Measurements from ENCODE around the gene SPATA31D4.

Gene SPATA31D4

DNA sequence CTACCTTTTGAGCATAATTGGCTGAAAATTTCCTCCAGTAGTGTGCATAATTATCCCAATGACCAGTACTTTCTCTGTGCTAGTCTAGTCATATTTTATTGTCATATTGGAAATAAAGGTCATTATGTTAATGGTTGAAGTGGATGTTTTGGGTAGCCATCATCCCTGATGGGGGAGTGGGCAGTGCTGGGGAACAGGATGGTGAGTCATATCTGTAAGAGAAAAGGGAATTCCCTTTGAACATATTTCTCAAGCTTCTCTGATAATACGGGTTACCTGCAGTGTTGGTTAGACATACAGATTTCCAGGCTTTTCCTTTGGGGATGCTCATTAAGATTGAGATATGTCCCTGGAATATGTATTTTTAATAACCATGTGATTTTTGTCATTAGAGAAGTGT, 33.3 kb upstream of the SPATA31D4 start:
- TF ChIP-seq, protein P1, sequence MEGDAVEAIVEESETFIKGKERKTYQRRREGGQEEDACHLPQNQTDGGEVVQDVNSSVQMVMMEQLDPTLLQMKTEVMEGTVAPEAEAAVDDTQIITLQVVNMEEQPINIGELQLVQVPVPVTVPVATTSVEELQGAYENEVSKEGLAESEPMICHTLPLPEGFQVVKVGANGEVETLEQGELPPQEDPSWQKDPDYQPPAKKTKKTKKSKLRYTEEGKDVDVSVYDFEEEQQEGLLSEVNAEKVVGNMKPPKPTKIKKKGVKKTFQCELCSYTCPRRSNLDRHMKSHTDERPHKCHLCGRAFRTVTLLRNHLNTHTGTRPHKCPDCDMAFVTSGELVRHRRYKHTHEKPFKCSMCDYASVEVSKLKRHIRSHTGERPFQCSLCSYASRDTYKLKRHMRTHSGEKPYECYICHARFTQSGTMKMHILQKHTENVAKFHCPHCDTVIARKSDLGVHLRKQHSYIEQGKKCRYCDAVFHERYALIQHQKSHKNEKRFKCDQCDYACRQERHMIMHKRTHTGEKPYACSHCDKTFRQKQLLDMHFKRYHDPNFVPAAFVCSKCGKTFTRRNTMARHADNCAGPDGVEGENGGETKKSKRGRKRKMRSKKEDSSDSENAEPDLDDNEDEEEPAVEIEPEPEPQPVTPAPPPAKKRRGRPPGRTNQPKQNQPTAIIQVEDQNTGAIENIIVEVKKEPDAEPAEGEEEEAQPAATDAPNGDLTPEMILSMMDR (IDR thresholded peaks at IDR 0.05), result no peak

DNA sequence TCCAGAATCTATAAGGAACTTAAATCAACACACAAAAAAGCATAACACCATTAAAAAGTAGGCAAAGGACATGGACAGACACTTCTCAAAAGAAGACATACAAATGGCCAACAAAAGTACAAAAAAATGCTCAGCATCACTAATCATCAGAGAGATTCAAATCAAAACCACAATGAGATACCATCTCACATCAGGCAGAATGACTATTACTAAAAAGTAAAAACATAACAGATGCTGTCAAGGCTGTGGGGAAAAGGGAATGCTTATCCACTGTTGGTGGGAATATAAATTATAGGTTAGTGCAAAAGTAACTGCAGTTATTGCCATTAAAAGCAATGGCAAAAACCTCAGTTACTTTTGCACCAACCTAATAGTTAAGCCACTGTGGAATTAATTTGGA, 32.2 kb upstream of the SPATA31D4 start:
- TF ChIP-seq, protein P1 (IDR thresholded peaks at IDR 0.05), result no peak

DNA sequence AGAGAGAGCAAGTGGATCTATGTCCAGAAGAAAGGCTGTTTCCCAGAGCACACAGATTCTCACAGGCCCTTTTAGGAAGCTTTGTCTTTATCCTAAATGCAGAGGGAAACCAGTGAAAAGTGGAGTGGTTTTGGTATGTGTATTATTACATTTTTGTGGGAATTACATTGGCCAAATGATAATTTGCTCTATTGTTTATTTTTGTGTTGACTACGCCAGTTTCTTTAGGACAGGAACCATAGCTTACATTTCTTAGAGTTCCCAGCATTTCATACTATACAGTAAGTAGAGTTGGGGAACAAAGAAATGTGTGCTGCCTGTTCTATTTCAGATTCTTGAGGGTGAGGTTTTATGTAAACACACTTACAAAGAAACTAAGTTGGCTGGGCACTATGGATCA, 29.4 kb upstream of the SPATA31D4 start:
- TF ChIP-seq, protein P1 (IDR thresholded peaks at IDR 0.05), result no peak

DNA sequence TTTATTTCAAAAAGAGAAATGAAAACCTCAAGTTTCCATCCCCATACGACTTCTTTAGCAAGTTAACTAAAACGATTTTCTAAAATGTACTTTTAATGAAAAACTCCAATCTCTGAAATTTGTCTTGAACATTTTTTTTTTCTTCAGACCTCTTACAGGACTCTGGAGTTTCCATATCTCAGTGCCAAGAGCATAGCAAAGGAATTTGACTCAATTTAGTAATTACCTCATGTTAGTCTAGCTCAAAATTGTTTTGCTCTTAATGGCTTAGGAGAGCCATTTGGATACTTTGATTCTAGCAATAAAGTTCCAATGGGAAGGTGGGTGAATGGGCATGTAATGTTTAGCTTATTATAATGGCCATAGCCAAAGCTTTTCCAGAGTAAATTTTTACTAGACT, 26.0 kb upstream of the SPATA31D4 start:
- TF ChIP-seq, protein P1 (IDR thresholded peaks at IDR 0.05), result no peak

DNA sequence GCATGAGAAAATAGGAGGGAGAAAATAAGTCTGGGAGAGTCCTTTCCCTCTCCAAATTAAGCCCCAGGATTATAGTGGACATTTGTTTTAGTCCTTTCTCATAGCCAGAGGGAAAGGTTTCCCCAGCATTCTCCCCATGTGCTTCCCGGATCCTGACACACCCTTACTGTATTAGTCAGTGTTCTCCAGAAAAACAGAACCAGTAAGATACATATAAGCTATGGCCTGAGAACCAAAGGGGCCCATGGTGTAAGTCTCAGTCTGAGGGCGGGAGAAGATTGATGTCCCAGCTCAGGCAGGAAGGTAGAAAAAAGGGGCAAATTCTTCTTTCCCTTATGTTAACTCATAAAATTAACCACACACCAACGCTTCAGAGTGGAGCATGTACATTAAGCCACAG, 25.6 kb upstream of the SPATA31D4 start:
- TF ChIP-seq, protein P1 (IDR thresholded peaks at IDR 0.05), result no peak

DNA sequence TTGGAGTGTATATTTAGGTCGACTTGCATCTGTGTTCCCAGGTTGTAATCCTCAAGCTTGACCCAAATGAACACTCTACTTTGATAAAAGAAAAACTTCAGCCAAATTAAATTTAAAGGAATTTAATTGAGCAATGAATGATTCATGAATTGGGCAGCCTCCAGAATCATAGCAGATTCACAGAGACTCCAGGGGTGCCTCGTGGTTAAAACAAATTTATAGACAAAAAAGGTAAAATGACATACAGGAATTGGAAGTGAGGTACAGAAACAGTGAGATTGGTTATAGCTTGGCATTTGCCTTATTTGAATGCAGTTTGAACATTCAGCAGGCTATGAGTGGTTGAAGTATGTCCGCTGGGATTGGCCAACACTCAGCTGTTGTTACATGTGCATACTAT, 21.6 kb upstream of the SPATA31D4 start:
- TF ChIP-seq, protein P1 (IDR thresholded peaks at IDR 0.05), result no peak

DNA sequence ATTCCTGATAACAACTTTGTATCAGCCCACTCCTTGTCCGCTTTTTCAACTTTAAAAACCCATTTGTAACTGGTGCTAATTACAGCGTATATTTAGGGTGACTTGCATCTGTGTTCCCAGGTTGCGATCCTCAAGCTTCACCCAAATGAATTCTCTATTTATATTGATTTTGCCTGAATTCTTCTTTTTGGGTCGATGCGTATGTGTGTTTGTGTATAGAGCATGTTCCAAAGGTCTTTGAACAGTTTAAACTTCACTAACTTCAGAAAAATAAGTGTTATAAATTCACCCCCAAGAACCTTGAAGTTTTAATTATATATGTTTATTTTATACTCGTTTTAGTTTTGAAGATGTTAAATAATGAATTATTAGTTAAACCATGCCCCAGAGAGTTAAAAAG, 16.1 kb upstream of the SPATA31D4 start:
- TF ChIP-seq, protein P1 (IDR thresholded peaks at IDR 0.05), result no peak

DNA sequence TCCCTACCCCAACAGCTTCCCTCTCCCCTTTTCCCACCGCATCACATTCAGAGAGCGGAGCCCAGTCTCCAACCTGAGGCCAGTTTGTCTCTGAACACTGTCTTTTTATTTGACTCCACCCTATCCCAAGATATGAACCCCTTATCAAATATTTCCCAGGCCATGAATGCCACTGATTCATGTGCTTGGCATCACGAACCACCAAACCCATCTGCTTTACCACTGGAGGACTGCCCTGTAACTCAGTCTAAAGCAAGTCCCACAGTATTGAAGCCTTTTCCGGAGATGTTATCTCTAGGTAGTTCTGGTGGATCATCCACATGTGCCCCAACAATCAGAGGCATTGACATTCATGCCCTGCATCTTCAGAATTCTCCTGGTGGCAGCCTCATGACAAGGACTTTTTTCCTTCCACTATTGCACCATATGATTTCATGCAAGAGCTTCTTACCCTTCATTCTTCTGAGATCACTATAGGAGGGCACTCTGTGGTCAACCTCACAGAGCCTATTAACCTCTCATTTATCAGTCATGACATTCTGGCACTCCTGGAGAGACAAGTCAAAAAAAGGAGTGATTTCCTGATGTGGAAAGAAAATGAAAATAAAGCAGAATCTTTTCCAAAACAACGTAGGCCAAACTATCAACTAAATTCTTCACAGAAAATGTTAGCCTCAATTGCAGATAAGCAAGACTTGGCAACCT, 12.3 kb upstream of the SPATA31D4 start:
- TF ChIP-seq, protein P1 (IDR thresholded peaks at IDR 0.05), result no peak
